Activated CD4-positive, alpha-beta T cell treated with anti-CD3 and anti-CD28 coated beads, Interleukin-2, amount 50 U/mL, for 16 hours (primary cell): ENCODE results near the gene ATP1A4.

Experiments
- DNase-seq: peaks from one replicate; pipeline ENCODE4 v3.0.0-alpha.2; 2020

ATP1A4 gene

GRCh38 chr1:160178731-160179130, 27.3 kb downstream of the ATP1A4 start:
- DNase-seq: no peak

GRCh38 chr1:160179336-160179735, 27.9 kb downstream of the ATP1A4 start:
- DNase-seq: no peak

- no peak for DNase-seq
Observed at GRCh38 chr1:160186246-160186645, 34.8 kb downstream of the ATP1A4 start.

GRCh38 chr1:160186729-160187128, 35.3 kb downstream of the ATP1A4 start:
- no peak for DNase-seq

GRCh38 chr1:160187407-160187806, 36.0 kb downstream of the ATP1A4 start:
- no peak for DNase-seq

- DNase-seq: no peak
Observed at GRCh38 chr1:160188341-160188740, 36.9 kb downstream of the ATP1A4 start.

GRCh38 chr1:160189649-160190625, 38.5 kb downstream of the ATP1A4 start, which contains the start of gene CASQ1:
Gene CASQ1, plus strand, starts transcription at chr1:160190575. Its CDS starts 177 bp downstream, at chr1:160190752.
- DNase-seq: no peak

GRCh38 chr1:160191756-160192155, 40.4 kb downstream of the ATP1A4 start:
- no peak for DNase-seq

GRCh38 chr1:160192234-160192633, 40.8 kb downstream of the ATP1A4 start:
- no peak for DNase-seq

GRCh38 chr1:160193091-160193819, 41.9 kb downstream of the ATP1A4 start:
- DNase-seq: peak; percentile 80

GRCh38 chr1:160193832-160194736, 42.7 kb downstream of the ATP1A4 start:
- no peak for DNase-seq

GRCh38 chr1:160194737-160195059, 43.3 kb downstream of the ATP1A4 start:
- DNase-seq: no peak

GRCh38 chr1:160196143-160196542, 44.7 kb downstream of the ATP1A4 start:
- DNase-seq: no peak

GRCh38 chr1:160197231-160197630, 45.8 kb downstream of the ATP1A4 start:
- DNase-seq: no peak

GRCh38 chr1:160200786-160201185, 49.4 kb downstream of the ATP1A4 start:
- no peak for DNase-seq

GRCh38 chr1:160204526-160205241, 53.3 kb downstream of the ATP1A4 start:
- DNase-seq: no peak

- DNase-seq: peak; percentile 71
Observed at GRCh38 chr1:160205242-160206035, 54.0 kb downstream of the ATP1A4 start, which contains the start of gene PEA15. Gene PEA15, plus strand, starts transcription at chr1:160205384. Its CDS starts 6,161 bp downstream, at chr1:160211545.

GRCh38 chr1:160206036-160206389, 54.6 kb downstream of the ATP1A4 start:
- peak; percentile 56 for DNase-seq

- DNase-seq: no peak
Observed at GRCh38 chr1:160206421-160207117, 55.2 kb downstream of the ATP1A4 start.

GRCh38 chr1:160207118-160207650, 55.8 kb downstream of the ATP1A4 start:
- DNase-seq: no peak
